ENCODE measurements around the gene GATA3. TPM values are rescaled to one million over a fixed set of nuclear protein-coding genes. Genes with fewer than 3 reads are reported as not detected.

GATA3 gene
- total RNA-seq, 1 donor from 2014 or later, result 0.76 TPM

DNA sequence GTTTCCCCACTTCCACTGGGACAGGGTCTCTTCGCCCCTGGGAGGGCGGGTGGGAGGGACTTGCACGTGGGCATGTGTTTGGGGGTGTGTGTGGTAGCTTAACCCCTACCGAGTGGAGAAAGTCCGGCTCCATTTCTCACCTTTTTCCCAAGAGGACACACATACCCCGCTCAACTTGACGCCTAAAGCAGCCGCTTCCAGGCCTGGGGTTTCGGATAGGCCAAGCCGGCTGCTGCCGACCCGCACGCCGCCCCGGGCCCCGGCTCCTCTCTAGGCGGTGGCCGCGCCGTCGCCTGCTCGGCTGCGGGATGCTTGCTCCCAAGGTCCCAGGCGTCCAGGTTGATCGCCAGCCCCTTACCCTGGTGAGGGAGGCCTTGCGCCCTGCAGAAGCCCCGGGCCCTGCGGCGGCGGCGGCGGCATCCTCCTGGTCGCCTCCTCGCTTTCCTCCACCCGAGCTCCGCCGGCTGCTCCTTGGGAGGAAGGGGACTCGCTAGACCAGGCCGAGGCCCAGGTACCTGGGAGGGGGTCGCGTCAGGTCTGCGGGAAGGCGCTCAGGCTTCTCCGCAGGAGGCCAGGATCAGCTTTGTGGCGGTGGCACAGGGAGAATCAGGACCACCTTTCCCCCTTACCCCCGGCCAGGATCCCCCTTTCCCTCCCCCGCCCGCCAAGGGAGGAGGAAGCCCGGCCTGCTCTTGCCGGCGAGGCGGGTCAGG is 3.2 kb upstream of the GATA3 start:
- ATAC-seq, result no peak

- ATAC-seq, result no peak
Observed at GRCh38 chr10:8051851-8052257, 2.6 kb upstream of the GATA3 start.

DNA sequence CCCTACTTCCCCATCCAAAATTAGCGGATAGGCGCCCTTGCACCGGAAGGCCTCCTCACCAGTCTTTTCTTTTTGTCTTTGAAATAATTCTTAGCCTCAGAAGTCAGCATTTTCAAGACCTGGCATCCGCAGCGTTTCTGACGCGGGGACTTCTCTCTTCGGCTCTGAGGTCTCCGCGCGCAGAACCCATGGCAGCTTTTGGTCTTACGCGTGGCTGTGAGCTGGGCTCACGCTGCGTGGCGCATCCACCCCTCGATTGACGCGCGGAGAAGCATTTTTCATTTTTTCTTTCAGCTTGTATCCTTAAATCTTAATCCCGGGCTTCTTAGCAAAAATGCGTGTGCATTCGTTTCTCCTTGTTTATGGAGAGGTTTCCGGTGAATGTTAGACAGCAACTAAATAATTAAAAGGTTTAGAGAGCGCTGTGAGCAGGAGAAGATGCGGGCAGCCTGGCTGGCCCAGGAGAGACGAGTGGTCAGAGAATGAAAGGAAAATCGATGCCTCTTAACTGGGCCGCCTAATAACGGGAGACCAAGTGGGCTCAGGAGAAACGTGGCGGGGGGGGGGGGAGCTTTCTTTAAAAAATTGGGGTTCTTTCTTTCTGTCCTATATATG is 2.0 kb upstream of the GATA3 start:
- no peak for ATAC-seq

GRCh38 chr10:8052956-8053445 is 1.5 kb upstream of the GATA3 start:
- ATAC-seq, result no peak

DNA sequence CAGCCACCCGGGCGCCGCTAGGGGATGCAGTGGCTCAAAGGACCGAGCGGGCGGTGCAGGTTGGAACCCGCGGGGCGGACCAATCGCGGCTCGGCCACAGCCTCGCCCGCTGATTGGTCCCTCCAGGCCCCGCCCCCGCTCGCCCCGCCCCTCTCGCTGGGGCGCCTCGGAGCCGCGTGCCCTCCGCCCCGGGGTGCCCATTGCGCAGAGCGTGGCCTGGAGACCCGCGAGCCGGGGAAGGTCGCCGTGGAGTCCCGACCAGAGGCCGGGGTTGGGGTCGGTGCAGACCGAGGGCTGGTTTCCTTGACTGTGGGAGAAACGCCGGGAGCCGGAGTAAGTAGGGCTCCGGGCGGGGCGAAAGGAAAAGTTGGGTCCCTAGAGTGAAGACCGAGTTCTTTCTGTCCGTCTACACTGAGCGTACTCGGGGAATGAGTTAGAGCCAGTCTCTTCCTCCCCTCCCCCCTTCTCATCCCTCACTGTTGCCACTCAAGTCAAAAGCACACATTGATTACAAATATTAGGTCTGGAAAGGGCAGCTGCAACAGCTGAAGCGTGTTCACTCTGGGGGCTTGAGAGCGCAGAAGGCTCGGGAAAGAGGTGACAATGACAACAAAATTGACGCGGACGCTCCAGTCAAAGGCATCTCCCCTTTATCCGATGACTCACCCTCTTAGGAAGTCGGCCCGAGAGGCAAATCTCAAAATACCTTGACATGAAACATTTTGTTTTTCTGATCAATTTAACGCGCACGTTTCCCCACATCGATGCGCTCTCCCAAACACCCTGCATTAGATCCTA is 843 bp upstream of the GATA3 start:
- ATAC-seq, result peak; percentile 96

DNA sequence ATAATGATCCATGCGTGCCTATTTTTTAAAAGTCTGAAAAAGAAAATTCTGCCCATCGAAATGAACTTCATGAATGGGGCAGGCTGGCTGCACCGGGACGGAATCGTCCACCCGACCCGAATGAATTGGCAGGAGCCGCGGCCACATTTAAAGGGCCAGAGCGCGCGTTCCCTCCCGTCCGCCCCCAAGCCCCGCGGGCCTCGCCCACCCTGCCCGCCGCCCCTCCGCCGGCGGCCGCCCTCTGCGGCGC is 319 bp upstream of the GATA3 start:
- ATAC-seq, result no peak

DNA sequence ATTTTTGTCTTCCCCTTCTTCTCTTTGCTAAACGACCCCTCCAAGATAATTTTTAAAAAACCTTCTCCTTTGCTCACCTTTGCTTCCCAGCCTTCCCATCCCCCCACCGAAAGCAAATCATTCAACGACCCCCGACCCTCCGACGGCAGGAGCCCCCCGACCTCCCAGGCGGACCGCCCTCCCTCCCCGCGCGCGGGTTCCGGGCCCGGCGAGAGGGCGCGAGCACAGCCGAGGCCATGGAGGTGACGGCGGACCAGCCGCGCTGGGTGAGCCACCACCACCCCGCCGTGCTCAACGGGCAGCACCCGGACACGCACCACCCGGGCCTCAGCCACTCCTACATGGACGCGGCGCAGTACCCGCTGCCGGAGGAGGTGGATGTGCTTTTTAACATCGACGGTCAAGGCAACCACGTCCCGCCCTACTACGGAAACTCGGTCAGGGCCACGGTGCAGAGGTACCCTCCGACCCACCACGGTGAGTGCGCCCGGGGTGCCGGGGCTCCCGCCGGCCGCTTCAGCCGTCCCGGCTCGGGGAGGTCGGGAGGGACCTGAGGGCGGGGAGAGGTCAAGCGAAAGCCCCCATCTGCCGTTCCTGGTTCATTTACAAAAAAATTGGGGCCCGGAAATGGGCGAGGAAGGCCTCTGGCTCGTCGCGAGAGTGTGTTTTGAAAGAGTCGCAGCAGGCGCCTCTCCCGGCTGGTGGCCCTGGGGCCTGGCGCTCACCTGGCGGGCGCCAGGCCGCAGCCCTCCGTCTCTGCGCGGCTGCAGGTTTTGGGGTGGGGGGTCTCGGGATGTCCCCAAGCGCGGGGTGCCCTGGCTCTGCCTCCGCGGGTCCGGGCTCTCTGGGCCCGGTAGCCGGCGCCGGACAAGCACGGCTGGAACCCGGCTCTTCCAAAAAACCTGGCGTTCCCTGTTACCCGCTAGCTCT is 1.2 kb downstream of the GATA3 start:
- no peak for ATAC-seq

GRCh38 chr10:8056378-8056777 is 1.9 kb downstream of the GATA3 start:
- no peak for ATAC-seq

DNA sequence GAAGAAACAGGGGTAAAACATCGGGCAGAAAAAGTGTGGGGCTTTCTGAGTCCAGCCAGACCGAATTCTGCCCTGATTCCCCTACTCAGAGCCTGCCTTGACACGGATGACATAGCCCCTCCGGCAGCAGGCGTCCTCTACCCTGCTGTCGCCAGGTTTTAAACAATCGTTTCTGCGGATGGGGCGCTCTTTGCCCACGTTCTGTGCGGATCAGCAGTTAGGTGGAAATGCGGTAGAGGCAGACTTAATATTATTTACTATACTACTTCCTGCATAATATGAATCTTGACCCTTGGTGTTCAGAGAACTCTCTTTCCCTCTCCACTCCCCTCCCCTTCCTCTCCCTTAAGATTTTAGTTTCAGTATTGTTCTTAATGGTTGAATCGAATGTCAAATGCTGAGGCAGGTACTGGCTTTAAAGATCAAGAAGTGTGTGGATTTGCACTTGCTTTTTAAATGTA is 2.4 kb downstream of the GATA3 start:
- ATAC-seq, result no peak

GRCh38 chr10:8057636-8058273 is 3.3 kb downstream of the GATA3 start:
- ATAC-seq, result no peak

- no peak for ATAC-seq
Observed at GRCh38 chr10:8058274-8059111, 4.0 kb downstream of the GATA3 start.

DNA sequence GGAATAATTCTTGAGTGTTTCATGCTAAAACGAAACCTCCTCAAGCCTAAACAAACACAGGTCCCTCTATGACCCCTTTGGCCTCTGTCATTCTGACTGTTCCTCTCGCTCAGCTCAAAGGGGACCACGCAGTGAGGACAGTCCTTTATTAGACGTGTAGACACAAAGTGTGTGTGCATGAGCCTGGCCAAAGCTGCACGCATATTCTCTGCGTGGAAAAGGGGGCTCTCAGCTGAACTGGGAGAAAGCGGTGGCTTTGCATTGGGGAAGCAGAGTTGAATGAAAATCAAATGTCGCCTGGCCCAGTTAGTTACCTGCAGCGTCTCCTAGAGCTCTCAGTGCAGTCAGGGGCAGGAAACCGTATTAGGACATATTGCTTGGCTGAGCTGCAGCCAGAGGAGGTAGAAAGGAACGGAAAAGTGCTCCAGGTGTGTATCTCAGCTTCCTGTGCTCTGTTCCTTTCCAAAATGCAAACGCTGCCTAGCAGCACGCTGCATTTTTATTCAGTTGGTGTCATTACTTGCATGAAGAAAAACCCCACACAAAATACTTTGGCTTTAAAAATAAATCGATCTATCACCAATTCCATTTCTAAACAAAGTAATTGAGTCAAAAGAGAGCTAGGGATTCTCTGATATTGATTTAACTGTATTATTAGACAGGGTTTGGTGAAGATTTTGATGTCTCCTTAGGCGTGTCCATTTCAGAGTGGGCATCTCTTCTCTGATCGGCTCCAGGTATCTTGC is 4.9 kb downstream of the GATA3 start:
- no peak for ATAC-seq

DNA sequence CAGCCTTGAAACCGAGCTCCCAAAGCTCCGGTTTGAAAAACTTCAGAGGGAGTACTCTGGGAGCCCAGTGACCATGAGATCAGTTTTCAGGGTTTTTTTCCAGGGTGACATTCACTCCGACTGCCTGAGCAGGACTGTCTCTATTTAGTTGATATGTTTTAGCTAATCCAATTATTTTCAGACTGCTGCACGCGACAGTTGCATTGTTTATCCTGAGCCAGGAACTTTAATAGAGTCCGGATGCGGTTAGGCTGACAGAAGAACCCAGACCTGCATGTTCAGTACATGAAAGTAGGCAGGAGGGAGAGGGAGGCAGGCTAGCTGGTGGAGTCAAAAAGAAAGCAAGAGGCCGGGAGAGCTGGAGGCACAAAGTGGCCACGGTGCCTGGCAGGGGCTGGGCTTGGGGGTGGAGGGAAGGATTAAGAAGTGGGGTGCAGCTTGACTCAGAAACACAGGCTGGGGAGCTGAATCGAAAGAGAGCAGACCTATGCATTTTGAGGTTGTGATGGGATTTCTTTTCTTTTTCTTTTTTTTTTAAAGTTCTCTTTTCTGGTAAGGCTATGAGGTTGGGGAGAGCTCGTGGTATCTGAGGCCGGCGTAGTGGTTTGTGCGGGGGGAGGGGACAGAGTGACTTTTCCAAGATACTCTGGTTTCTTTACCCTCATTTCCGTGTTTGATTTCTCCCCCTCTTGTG is 5.7 kb downstream of the GATA3 start:
- no peak for ATAC-seq

DNA sequence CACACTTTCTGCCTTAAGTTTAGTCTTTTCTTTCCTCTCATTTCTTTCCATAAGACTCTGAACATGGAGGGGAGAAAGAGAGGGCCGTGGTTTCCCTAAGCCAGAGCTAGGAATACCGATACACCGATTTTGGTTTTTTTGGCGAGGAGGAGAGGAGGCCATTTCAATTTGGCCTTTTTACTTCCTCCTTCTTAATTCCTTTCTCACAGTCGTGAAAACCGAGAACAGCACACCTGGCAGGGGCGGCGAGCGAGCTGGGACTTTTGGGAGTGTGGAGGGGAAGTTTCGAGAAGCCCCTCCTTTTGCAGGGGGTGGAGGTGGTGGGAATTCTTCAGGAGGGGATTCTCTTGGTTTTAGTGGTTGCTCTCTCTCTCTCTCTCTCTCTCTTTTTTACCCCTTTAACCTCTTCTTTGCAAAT is 6.2 kb downstream of the GATA3 start:
- no peak for ATAC-seq

DNA sequence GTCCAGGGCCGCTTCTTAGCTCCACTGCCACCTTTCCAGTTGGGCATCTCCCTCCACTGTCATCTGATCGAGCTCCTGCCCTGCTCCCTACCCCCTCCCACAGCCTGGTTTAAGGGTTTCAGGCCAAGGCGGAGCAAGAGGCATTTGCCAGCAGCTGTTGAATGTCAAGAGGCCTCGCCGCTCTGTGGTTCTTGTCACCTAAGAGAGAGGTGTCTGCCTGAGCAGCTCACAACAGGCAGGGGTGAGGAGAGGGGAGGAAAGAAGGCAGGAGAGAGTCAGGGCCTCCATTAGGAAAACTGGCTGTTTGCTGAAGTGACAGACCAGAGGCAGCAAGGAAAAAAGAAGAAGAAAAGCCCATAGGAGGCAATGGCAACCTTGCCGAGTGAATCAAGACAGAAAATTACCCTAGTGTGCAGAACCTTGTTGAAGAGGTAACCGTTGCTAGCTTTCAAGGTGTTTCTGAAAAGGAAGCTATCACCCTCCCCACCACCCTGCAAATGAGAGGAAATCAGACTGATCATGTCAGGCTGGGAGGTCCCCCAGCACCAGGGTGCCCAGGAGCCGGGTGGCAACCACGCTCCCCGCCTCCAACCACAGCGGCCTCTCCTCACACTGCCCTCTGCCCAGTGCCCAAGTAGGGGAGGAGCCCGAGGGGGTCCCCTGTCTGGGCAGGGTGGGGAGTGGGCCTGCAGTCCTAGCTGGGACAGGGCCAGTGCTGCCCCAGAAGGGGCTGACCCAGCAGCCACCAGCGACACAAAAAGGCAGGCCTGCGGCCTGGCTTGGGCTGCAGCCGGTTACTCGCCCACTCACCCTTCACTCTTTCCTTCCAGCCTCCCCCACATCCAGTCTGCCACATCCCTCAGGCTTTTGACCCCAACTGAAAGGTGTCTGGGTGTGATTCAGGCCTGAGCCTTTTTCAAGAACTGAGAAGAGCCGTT is 7.1 kb downstream of the GATA3 start:
- ATAC-seq, result no peak

GRCh38 chr10:8063128-8063908 is 8.8 kb downstream of the GATA3 start:
- ATAC-seq, result no peak

GRCh38 chr10:8063935-8064334 is 9.4 kb downstream of the GATA3 start:
- no peak for ATAC-seq

- ATAC-seq, result no peak
Observed at GRCh38 chr10:8064436-8064835, 9.9 kb downstream of the GATA3 start.

Data from esophagus mucosa (tissue), 1 donor.